Left lung (tissue), 10 donors: ENCODE results near the gene ITPRID1. TPM values are rescaled to one million over a fixed set of nuclear protein-coding genes. Genes with fewer than 3 reads are reported as not detected.

ENCODE experiments used
- ATAC-seq: fragments of 200-7000 bp; cut with Tn5 transposase; one replicate; pipeline ENCODE4 v1.9.1; 2020; ENCODE audit warnings: moderate library complexity
- DNase-seq, 4 donors: peaks; one replicate each; pipeline ENCODE4 v3.0.0-alpha.2; 2013 to 2020
- H3K27ac ChIP-seq, 2 donors: fragments of 200-600 bp; sonication (generic) in 1 of 2; one replicate each; pipeline versions ENCODE4 v1.5.0 to v1.8.0; 2020 to 2021
- H3K27me3 ChIP-seq, 2 donors: fragments of 200-600 bp; sonication (generic) in 1 of 2; one replicate each; pipeline versions ENCODE4 v1.5.0 to v1.8.0; 2020 to 2021
- H3K36me3 ChIP-seq, 2 donors: fragments of 200-600 bp; sonication (generic) in 1 of 2; one replicate each; pipeline versions ENCODE4 v1.5.0 to v1.8.0; 2020 to 2021
- H3K4me1 ChIP-seq, 2 donors: fragments of 200-600 bp; one replicate each; pipeline ENCODE4 v1.8.0; 2021
- H3K4me3 ChIP-seq, 2 donors: fragments of 200-600 bp; sonication (generic) in 1 of 2; one replicate each; pipeline versions ENCODE4 v1.5.0 to v1.8.0; 2020 to 2021; ENCODE audit warnings: mild to moderate bottlenecking in 1 of 2
- H3K9me3 ChIP-seq, 2 donors: fragments of 200-600 bp; sonication (generic) in 1 of 2; one replicate each; pipeline versions ENCODE4 v1.5.0 to v1.8.0; 2020 to 2021
- CTCF ChIP-seq, 2 donors: fragments of 200-600 bp; sonication (generic) in 1 of 2; IDR thresholded peaks; one replicate each; pipeline versions ENCODE4 v1.5.0 to v1.8.0; 2021; ENCODE audit warnings: antibody characterized with exemption in 2 of 2
- intact Hi-C, 2 donors: fragments of 100-400 bp; cut with DNase I; formaldehyde crosslinking; loops; one replicate each; pipeline versions ENCODE4 v1.11.2 to v1.14.2; 2022
- polyA plus RNA-seq, 6 donors: library from polyadenylated mRNA; unstranded; fragments of 120-200 nt; gene quantifications; one replicate each; pipeline ENCODE4 v1.2.1, GENCODE V29; 2013; ENCODE audit not compliant: insufficient read length in 6 of 6
- total RNA-seq, 2 donors: library from RNA; stranded (reverse); fragmentation: NEBNext Ultra II Directional; extraction: Animal tissue kit (Norgen Biotek cat#: 25700); gene quantifications; one replicate each; pipeline ENCODE4 v1.2.1, GENCODE V29; 2021
- donor health status: DM: no; HTN: yes; CAD: no.
- donor health status: DM: no; HTN: no; CAD: no.

ITPRID1 gene
- total and polyA plus RNA-seq, 8 donors: 0.04 to 0.60 (median 0.08) TPM; not detected in 4

- no peak for DNase-seq
- Histone ChIP-seq H3K9me3 (no peaks in the 10 kb centered on the region), H3K27ac (no peak overlapping the region), H3K36me3 (no peaks in the 10 kb centered on the region), H3K4me3 (no peak overlapping the region), H3K4me1 (peaks cover 0 to 5% of the 10 kb centered on the region in 2 donors), H3K27me3 (no peaks in the 10 kb centered on the region)
- intact Hi-C loops: no loop called here
- no peak for ATAC-seq
- TF ChIP-seq CTCF (IDR thresholded peaks at IDR 0.05): no peak
Measured at GRCh38 chr7:31692871-31693270, 179.0 kb downstream of the ITPRID1 start.

DNA sequence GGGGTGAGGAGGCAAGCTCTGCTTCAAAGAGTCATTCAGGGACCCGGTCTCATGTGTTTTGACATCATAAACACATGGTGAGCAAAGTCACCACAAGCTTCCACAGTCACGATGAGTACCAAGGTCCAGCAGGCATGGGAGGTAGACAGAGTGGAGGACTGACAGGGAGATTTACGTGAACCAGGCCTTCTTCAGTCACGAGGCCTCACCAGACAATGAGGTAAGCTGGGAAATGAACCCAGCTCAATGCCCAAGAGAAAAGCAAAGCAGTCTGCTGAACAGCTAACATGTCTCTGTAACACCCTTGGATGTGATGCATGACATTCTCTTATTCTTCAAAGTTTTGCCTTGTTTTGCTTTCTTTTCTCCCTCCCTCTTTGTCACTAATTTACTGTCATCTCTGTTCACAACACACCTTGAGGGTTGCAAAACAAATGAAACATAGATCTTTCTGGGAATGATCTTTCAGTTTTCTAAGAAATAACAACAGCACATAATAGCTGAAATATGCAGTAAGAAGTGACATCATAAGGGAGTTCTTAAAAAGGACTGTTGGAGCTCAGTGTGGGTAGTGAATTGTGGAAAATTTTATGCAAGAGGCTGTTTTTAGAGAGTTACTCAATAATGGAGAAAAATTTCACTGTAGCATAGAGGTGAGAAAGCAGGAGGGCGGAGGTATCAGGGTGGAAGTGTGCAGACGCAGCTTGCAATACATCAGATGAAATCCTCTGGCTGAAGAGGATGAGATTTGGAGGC is 182.1 kb downstream of the ITPRID1 start:
- DNase-seq: no peak
- Histone ChIP-seq H3K36me3 (no peaks in the 10 kb centered on the region), H3K27ac (no peak overlapping the region), H3K27me3 (no peaks in the 10 kb centered on the region), H3K4me3 (no peak overlapping the region), H3K4me1 (no peaks in the 10 kb centered on the region), H3K9me3 (no peaks in the 10 kb centered on the region)
- no peak for ATAC-seq
- TF ChIP-seq CTCF (IDR thresholded peaks at IDR 0.05): no peak
- intact Hi-C loops: no loop called here

DNA sequence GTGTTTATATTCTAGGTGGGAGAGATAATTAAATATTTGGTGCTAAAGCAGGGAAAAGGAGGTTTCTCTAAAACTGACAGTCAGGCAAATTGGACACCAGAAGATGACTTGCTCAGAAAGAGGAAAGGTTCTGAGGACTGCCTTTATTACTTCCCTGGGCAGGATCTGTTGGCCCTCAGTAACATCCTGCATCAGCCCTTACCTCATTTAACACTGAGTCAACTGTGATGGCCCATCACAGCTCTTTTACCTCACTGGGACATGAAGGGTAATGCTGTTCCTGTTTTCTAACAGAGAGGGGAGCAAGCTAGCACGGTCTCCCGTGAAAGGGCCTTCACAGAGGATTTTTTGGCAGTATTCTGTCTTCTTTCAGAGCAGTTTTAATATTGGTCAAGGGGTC is 185.2 kb downstream of the ITPRID1 start:
- intact Hi-C loops: no loop called here

DNA sequence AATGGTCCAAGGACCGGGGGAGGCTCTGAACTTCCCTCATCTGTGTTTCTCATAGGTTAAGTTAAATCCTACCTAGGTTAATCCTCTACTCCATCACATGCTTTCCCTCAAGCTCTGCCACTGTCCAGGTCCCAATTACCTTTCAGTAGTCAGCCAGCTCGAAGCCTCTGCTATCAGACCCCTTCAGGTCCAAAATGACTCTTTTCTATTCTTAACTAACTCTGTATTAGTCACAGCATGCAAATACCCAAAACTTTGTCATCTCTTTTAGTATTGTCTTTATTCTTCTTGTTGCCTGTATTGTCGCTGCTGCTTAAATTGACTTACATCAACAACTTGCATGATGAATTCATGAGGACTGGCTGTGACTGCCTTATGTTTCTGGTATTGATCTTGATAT is 188.5 kb downstream of the ITPRID1 start:
- Histone ChIP-seq H3K4me1 (no peaks in the 10 kb centered on the region), H3K27me3 (no peaks in the 10 kb centered on the region), H3K27ac (no peak overlapping the region), H3K36me3 (no peaks in the 10 kb centered on the region), H3K9me3 (no peaks in the 10 kb centered on the region), H3K4me3 (no peak overlapping the region)
- TF ChIP-seq CTCF (IDR thresholded peaks at IDR 0.05): no peak
- intact Hi-C loops: no loop called here
- ATAC-seq: no peak
- no peak for DNase-seq

More for the DNA sequence above, 185.2 kb downstream of the ITPRID1 start:
- DNase-seq: no peak
- no peak for ATAC-seq
- Histone ChIP-seq H3K4me3 (no peak overlapping the region), H3K36me3 (no peaks in the 10 kb centered on the region), H3K4me1 (no peaks in the 10 kb centered on the region), H3K27ac (no peak overlapping the region), H3K27me3 (no peaks in the 10 kb centered on the region), H3K9me3 (no peaks in the 10 kb centered on the region)
- TF ChIP-seq CTCF (IDR thresholded peaks at IDR 0.05): no peak

- Histone ChIP-seq H3K4me3 (no peak overlapping the region), H3K36me3 (no peaks in the 10 kb centered on the region), H3K9me3 (no peaks in the 10 kb centered on the region), H3K4me1 (no peaks in the 10 kb centered on the region), H3K27ac (no peak overlapping the region), H3K27me3 (no peaks in the 10 kb centered on the region)
- no peak for TF ChIP-seq CTCF (IDR thresholded peaks at IDR 0.05)
- DNase-seq (no peak), ATAC-seq (no peak)
- intact Hi-C loops: no loop called here
Measured at GRCh38 chr7:31705377-31705776, 191.5 kb downstream of the ITPRID1 start.
